Stimulated activated CD4-positive, alpha-beta T cell treated with anti-CD3 and anti-CD28 coated beads, Interleukin-15, amount 100 ng/mL, for 24 hours (primary cell): ENCODE results near the gene PPBP.

Experiments
- DNase-seq: peaks from one replicate; pipeline ENCODE4 v3.0.0-alpha.2; 2020

PPBP gene, protein sequence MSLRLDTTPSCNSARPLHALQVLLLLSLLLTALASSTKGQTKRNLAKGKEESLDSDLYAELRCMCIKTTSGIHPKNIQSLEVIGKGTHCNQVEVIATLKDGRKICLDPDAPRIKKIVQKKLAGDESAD

DNA sequence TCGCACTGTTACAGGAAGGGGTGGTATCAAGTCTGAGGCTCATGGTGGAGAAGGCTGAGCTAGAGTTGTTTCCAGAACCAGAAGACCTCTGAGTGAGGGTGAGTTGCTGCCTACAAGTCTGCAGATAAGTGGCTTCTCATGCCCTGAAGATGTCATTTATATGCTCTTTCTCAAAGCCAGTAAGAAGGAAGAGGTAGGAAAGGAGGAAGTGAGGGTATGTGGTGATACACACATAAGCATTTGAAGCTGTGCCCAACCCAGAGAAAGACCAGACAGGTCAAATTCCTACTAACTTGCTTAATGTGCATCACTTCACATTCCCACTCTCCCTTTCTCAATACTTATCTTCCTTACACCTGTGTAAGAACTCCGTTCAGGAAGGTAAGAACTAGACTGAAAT, at the start of gene PPBP:
Gene PPBP (minus strand): TSS at position 130 of the 400 bp plus-strand sequence. CDS start 87 bp downstream, at position 43.
- DNase-seq = no peak

DNA sequence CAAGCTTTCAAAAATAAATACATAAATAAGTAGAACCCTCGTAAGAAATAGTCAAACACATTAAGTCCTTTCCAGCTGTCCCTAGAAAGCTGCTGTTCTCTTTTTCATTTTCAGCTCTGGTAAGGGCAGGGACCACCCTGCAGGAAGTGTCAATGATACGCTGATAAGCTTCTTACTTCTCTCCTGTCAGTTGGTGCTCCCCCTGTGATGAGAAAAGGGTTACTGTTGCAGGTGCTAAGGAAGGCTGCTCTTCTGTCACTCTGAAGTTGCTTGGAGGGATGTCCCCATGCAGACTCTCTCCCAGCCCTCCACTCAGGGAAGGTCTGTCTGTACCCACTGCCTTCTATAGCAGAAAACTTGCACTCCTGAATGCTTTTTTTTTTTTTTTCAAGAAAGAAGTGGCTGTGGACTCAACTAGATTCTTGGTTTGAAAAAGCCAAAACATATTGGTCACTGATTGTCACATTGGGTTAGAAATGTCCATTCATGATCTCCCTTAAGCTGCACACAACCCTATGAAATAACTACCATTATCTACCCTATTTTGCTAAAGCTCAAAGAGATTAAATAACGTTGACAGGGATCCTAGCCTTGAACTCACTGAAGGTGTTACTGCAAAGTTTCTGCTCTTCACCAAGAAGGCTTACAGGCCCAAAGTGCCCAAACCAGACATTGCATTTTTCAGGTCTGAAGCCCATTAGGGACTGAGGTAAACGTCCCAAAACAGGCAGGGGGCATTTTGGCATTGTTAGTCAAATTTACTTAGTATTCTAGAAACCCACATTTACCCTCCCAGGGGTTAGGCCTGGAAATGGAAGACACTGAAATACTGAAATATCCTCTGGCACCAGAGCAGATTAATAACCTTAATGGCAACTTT, 49.3 kb upstream of the PPBP start:
- no peak for DNase-seq

DNA sequence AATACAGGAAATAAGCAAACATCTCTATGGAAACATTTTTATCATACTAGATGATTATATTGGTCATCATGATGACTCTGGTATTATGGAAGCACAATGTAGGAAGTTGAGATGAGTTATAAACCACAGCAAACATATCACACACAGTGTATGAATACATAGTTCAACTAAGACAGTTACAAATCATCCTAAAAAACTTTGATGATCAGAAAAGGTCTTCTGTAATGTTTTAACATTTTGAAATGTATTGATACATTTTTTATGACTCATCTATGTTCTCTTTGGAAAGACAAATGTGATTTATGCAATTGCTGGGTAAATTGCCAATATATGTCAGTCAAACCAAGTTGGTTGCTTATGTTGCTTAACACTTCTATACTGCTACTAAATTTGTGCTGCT, 45.7 kb upstream of the PPBP start:
- DNase-seq = no peak

DNA sequence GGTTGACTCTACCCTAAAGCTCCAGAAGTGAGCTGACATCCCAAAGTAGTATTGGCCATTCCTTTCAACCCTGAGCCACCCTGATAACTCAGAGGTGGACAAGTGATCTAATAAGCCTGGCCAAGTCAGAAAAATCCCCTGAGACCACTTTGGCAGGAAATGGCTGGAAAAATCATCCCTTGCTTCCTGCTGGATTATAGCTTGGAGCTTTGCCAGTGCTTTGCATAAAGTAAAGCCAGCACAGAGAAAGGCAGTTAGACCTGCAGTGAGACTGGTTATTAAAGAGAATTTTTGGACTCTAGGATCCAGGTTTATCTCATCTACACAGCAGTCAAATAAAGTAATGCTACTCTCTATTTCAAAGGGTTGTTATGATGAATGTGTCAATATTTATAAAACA, 44.1 kb upstream of the PPBP start:
- no peak for DNase-seq

DNA sequence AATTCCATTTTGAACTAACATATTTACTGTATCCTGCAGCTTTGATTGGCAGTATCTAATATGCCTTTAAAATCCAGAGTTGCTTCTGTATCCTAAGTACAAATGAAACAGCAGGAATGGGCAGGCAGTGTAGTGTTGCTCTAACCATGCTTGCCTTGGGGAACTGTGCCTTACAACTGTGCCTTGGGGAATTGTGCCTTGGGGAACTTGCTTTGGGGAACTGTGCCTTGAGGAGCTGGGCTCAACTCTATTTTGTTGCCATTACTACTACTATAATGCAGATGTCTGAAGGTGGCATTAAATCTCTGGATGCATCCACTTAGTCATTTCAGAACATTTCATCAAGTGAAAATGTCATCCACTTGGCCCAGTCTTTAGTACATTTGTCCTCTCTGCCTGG, 43.6 kb upstream of the PPBP start:
- DNase-seq = no peak

DNA sequence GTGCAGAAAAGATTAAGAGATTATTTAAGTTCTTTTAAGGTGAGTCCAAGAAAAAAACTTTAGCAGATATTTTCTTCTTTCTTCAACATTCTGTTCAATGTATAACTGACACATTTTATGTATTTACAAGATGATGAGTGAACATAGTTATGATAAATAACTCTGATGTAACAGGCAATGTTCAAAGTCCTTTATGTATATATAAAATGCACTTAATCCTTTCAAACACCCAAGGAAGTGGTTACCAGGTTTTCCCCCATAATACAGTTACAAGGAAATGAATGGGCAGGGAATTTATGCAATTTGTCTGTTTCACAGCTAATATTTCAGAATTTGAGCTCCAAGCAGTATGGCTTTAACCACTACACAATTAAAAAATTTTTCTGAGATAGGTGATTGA, 42.3 kb upstream of the PPBP start:
- no peak for DNase-seq

DNA sequence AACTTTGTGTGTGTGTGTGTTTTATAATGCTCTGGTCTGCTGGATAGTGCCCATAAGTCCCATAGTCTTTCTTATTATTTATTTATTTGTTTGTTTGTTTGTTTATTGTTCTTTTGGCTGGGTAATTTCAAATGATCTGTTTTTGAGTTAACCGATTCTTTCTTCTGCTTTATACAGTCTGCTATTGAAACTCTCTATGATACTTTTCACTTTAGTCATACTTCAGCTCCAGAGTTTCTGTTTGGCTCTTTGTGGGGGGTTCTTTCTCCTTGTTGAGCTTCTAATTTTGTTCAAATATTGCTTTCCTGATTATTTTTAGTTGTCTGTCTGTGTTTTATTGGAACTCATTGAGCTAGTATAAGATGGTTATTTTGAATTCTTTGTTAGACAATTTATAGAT, 40.5 kb upstream of the PPBP start:
- no peak for DNase-seq

DNA sequence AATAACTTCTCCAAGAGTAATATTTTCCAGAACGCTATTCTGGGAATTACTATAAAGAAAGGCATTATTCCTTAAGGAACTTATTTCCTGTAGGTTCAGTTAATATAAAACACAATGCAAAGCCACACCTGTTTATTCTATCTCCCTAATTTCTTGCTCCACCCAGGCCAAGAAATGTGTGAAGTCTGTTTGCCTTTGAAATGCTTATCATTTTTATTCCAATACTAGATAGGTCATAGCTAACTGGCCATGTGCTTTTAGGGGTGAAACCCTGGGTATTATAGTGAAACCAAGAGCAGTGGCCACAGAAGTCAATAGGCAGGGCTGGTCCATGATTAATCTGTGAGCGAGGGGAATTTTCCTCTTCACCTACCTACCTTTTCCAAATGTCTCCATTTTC, 35.7 kb upstream of the PPBP start:
- no peak for DNase-seq

DNA sequence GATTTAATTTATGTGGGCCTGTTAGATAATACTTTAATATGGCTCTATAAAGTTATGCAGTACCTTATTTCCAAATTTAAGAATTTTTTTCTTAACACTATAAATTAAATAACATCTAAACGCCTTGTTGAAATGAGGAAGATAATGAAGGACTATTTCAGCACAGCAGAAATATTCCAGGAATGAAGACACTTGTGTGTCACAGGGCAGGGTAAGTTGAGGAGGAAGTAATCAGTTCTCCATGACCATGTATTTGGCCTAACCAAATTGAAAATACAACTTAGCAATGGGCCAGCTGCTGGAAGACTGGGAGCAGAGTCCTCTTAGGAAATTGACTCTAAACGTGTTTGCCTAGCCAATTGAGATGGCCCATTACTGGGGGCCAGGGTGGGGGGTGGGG, 33.6 kb upstream of the PPBP start:
- DNase-seq = no peak

DNA sequence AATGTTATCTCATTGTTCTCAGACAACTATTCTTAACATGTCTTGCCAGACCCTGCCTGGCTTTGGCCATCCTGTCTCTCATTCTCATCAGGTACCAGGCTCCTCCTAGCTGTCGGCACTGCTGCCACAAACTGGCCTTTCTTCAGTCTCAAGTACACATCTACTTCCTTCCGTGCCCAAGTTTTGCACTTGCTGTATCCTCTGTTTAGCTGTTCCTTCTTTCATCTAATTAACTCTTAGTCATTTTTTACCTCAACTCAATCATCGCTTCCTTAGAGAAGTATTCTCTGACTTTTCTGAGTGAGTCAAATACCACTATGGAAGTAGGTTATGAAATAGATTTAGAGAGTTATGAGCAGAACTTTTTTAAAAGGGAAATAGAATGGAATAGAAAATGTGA, 30.8 kb upstream of the PPBP start:
- DNase-seq = no peak

DNA sequence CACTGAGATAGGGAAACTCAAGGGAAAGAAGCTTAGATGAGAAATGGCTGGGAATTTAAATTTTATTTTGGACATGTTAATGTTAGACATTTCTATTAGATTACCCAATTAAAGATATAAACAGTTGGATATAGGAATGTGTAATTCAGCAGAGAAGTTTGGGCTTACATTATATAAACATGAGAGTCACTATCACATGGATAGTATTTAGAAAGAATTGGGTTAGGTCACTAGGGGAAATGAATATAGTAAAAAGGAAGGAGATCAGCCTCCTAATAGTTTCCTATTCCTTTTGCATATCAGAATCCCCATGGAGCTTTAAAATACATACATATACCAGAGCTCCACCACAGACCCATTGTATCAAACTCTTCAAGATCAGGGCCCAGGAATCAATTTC, 30.1 kb upstream of the PPBP start:
- no peak for DNase-seq

DNA sequence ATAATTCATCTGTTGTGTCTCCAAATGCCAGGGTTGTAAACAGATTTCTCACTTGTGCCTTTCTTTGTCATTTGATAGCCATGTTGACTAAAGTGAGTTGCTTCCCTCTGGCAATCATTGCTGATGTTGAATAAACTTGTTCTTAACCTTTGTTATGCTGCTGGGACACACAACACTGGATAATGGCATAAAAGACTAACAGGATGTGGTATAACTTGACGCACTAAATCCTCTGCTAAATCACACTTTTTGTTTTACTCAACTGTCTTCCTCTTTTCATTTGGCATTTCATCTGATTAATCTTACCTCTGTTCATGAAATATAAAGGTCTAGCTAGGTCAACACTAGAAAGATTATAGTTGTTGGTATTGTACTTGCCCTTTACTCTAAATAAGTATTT, 28.1 kb upstream of the PPBP start:
- no peak for DNase-seq

DNA sequence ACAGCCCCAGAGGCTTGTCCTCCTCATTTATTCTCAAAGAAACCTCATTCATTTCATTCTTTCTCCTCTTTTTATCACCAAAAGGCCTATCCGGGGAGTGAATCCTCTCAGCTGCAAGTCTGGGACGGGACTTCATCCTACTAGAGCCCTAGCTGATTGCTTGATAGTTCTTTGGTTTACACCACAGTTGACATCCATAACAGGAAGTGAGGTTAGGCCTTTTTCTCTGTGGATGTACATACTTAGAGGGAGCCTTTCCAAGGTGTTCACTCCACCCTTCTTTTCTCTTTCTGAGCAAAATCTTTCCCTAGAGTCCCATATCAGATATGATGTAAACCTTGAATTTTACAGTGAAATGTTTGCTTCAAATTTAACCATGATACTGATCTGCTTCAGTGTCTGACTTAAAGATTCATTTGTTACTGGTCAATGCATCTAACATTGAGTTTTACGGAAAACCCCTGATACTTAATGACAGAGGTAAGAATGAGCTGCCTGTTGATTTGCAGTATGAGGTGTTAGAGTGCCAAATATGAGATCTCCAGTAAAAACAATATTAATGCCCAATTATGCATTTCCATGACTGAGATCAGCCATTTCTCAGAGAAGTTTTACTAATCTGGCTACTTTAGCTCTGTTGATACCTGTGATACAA, 27.3 kb upstream of the PPBP start:
- DNase-seq = no peak

DNA sequence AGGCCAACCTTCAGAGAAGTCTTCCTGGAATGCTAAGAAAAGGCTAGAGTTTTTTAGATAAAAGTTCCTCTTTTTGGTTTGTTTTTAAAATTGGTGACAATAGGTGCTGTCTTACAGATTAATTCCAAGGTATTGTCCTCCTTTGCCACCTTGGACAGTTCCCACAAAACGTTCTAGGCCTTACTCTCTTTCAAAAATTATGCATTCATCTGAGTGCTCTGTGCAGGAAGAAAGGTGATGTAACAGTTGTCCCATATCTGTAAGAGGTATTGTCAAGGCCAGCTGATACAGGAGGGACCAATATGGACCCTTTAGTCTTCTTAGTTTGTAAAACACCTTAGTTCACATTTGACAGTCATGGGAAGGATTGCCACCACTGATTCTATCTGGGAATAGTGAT, 26.3 kb upstream of the PPBP start:
- DNase-seq = no peak

DNA sequence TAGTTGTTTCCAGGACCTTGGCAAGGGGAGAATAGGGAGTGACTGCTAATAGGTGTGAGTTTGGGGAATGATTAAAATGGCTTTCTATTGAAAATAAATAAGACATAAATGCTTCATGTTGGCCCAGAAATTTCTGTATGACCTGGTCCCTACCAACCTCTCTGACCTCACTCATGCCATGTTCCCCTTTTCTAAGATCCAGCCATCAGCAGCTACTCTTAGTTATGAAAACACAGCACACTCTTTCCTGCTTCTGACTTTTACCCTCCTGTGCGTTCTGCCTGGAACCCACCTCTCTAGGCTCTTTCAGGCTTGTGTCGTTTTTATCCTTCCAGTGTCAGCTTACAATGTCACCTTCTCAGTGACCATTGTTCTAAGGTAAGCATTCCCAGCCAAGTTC, 25.3 kb upstream of the PPBP start:
- DNase-seq = no peak

DNA sequence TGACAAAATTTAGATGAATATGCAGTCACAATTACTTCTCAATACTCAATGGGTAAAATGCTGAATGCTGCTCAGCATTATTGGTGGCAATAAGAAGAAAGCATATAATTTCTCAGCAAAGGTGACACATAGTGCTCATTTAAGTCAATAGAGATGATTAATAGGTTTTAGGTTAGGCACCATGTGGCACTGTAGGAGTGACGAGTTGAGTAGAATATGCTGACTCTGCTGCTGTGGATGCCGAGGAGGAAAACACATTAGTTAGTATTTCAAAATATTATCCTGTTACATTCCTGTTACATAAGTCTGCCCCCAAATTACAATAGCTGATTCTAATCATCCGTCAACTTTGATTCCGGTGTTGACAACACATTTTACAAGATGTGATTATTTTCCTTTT, 24.1 kb upstream of the PPBP start:
- no peak for DNase-seq

DNA sequence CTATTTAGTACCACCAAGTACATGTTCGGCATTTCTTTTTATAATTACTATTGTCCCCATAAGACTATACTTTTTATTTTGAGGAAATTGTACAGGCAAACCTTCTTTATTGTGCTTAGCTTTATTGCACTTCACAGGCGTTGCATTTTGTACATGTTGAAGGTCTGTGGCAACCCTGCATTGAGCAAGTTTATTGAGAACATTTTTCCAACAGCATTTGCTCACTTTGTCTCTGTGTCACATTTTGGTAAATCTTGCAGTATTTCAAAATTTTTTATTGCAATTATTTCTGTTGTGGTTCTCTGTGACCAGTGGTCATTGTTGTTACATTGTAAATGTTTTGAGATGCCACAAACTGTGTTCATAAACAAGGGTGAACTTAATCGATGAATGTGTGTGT, 21.3 kb upstream of the PPBP start:
- DNase-seq = no peak

DNA sequence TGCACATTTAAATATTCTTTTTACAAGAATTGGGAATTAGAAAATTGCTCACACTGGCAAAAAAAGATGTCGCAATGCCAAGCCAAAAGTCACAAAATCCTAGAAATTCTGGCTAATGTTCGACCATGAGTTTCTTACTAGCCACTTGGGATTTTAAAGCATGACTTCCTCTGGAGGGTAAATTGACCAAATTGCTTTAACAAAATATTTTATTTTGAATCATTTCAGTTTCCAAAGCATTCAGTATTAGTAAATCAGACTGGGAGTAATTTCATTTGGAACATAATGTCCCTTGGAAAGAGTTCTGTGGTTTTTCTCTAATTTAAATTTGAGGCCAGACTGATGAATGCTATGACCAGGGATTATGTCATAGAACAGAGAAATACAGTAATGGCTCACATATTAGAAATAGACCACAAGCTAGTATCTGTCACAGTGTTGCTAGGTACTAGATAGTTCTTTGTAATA, 18.1 kb upstream of the PPBP start:
- DNase-seq = no peak

DNA sequence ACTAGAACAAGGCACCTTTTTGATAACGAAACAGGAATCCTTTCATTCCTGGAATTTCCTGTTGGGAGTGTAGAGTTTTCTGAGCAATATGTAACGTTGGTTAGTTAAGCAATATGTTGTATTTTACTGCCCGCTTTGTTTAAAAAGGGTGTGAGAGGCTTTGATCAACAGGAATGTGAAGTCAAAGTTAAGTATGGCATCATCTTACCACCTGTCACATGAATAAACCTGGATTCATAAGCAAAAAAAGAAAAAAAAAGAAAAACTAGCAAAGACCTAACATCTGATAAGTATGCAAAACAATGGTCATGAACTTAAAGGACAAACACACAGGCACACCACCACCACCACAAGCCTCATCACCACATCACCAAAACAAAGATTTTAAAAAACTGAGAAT, 17.5 kb upstream of the PPBP start:
- DNase-seq = no peak

DNA sequence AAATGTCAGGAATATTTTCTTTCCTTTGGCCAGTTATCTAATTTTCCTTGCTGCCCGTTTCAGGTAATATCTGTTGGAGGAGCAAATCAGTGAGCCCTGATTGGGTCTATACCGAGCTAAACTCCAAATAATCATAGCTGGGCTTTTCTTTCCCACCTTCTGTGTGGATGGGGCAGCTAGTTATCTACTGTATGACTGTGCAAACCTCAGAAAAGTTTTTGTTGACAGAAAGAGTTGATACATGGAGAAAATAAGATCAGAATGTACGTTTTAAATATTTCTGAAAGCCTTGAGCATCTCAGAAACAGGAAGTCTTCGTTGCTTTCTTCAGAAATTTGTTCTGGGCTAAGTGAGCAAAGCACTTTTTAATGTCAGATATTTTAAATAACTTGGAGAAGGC, 16.7 kb upstream of the PPBP start:
- no peak for DNase-seq

DNA sequence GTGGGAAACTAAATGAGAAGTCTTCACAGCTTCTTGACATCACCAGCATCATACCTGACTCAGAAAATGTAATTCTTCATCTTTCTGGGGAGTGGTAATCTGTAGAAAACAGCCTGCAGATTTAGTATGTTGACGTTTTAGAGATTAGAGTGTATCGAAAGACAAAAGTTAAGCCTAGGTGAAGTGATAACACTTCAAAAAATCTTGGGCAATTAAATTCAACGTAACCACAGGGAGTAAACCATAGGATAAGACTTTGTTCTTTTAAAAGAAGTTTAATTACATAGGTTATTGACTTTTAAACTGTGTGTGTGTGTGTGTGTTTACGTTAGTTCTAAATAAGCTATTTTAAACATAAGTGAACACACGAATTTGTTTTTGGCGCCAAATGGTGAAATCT, 12.3 kb upstream of the PPBP start:
- no peak for DNase-seq

DNA sequence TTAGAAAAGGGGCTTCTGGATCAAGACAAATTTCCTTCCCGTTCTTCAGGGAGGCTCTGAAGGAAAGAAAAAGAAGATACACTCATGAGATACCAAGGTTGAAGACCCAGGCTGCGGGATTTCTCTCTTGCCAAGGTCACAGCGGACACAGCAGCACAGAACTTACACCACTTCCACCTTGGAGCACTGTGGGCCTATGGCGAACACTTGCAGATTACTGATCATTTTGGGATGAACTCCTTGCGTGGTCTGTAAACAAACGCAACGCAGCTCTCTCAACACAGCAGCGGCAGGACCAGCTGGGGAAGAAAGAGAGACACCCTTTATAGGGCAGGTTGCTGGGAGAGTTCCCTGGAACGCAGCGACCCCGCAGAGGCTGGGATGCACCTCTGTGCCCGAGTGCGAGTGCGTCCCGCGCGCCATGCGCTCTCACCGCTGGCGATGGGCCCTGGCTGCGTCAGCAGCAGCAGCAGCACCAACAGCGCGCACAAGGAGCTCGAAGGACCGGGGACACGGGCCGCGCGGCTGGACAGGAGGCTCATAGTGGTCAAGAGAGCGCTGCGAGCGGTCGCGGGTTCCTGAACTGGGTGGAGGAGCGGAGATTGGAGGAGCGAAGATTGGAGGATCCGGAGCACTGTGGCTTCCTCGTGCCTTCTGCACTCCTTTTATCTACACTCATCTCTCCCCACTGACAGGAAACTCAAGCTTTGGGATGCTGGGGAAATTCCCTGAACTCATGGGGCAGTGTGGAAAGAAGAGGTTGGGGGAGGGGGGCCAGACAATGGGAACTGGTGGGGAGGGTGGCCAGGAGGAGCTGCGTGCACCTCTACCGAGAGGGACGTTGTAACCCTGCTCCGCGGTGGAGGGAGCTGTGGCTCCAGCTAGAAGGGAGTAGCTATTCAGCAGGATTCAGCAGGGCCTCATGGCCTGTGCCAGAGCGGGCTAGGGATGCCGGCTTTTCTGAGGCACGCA, 10.3 kb upstream of the PPBP start, which contains the start of gene CXCL5:
Gene CXCL5 (minus strand): TSS at position 638 of the 972 bp plus-strand sequence. CDS start 96 bp downstream, at position 542.
- no peak for DNase-seq

DNA sequence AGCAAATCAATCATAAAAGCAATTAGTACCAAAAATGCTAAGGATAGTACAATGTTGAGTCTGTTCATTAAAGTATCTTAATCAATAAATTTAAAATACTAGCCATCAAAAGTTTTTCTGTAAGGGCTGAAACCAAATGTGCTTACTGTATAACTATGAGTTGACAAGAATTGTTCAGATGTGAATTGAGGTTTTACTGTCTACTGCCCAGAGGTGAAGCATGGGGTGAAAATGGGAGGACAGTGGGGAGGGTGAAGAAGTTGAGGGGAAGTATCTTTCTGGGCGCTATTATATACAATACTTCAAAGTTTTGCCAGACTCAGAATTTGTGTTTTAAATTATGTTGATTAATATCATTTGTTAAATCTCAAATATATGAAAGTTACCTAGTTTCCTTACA, 4.1 kb upstream of the PPBP start:
- DNase-seq = no peak
